Neuron (in vitro differentiated cells): ENCODE data around the gene SPAG16.

Experiments used
- H2AFZ ChIP-seq: one replicate; pipeline ENCODE4 v1.6.1; 2013; ENCODE audit warnings: low read depth, mild to moderate bottlenecking, inconsistent platforms, low read length, moderate library complexity
- H3K27me3 ChIP-seq: one replicate; pipeline ENCODE4 v1.6.1; 2013; ENCODE audit warnings: low read length; ENCODE audit not compliant: insufficient read depth
- H3K36me3 ChIP-seq: one replicate; pipeline ENCODE4 v1.6.1; 2013; ENCODE audit warnings: low read length; ENCODE audit not compliant: insufficient read depth
- H3K4me1 ChIP-seq: one replicate; pipeline ENCODE4 v1.6.1; 2013; ENCODE audit warnings: low read length; ENCODE audit not compliant: insufficient read depth
- H3K4me3 ChIP-seq: 2 replicates; pipeline ENCODE4 v1.5.1; 2013; ENCODE audit warnings: mild to moderate bottlenecking, low read length, moderate library complexity
- H3K9me3 ChIP-seq: one replicate; pipeline ENCODE4 v1.6.1; 2013; ENCODE audit warnings: low read length

Gene SPAG16

DNA sequence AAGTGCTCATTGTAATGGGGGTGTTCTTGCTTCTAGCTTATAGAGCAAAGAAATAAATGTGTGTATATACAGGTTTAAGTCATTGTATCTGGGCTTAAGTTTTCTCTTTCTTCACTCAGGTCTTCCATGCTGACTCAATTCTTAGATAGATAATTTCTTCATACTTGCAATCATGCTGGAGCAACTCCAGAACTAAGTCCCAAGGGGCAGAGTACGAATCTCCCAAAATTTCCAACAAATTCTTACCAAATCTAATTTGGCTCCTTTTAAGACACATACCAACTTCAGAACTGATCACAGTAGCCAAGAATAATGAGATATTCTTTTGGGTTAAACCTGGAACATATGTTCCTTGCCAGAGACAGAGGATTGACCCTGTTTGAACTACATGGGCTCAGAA is 4.3 kb upstream of the SPAG16 start:
- H3K4me1 ChIP-seq = peaks cover 6% of the 10 kb centered on the region
- no peaks in the 10 kb centered on the region for H3K36me3 ChIP-seq
- peaks cover 4% of the 10 kb centered on the region for H3K9me3 ChIP-seq
- H2AFZ ChIP-seq = no peak overlapping the region
- H3K27me3 ChIP-seq = no peaks in the 10 kb centered on the region
- H3K4me3 ChIP-seq = no peak overlapping the region

DNA sequence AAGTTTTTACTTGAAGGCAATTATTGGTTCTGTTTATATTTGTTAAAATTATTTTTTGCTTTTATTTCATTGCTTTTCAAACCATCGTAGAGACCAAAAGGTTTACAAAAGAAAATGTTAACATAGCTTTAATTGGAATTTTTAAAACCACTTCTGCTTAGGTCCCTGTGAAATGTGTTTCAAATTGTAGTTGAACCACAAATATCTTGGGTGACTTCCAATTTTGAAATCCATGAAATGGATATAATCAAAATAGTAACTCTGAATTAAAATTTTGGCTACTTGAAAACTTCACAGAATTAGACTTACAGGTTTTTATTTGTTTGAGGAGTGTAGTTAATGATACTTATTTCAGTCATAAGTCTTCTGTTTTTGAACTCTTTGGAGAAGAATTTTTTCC is 3.1 kb upstream of the SPAG16 start:
- no peak overlapping the region for H3K4me3 ChIP-seq
- H3K4me1 ChIP-seq = peaks cover 17% of the 10 kb centered on the region
- H2AFZ ChIP-seq = no peak overlapping the region

DNA sequence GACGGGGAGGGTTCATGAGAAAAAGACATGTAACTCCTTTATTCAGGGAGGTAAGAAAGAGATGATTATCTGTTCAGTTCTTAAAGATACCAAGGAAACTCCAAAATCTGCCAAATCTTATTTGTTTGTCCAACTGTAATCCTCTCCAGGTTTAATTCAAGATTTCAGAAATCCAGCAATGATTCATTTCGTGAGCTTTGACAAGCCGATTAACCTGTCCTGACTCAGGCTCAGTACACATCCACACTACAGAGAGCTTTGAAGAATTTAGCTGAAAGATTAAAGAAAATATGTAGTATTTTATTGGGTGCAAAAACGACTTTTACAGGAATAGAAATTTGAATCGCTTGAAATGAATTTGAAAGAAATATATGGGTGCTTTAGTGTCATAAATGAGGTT is 1.1 kb downstream of the SPAG16 start:
- Histone ChIP-seq H3K4me3 (peak overlapping the region; percentile 62), H3K9me3 (no peaks in the 10 kb centered on the region), H3K36me3 (peaks cover 3% of the 10 kb centered on the region), H3K27me3 (no peaks in the 10 kb centered on the region), H3K4me1 (peaks cover 24% of the 10 kb centered on the region), H2AFZ (no peak overlapping the region)

More for the DNA sequence above, 3.1 kb upstream of the SPAG16 start:
- peaks cover 4% of the 10 kb centered on the region for H3K9me3 ChIP-seq
- H3K36me3 ChIP-seq = no peaks in the 10 kb centered on the region
- H3K27me3 ChIP-seq = no peaks in the 10 kb centered on the region

DNA sequence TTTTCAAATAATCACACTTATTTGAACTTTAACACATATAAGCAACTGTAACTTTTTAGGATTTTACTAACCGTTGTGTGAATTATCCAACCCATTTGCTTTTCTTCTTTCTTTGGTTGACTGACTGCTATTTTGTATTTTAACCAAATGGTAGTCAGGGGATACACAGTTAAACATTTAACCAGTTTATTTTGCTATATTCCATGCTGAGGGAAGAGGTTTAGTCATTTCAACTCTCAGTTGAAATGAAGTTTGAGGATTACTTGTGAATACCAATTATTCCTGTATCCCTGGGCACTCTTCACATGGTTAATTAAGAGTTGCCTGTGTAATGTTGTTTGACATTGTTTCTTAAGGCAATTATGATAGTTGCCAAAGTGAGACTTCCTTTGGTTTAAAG is 1.9 kb downstream of the SPAG16 start:
- no peaks in the 10 kb centered on the region for H3K9me3 ChIP-seq
- peaks cover 25% of the 10 kb centered on the region for H3K4me1 ChIP-seq
- no peaks in the 10 kb centered on the region for H3K27me3 ChIP-seq
- peak overlapping the region; percentile 62 for H3K4me3 ChIP-seq
- no peak overlapping the region for H2AFZ ChIP-seq
- peaks cover 3% of the 10 kb centered on the region for H3K36me3 ChIP-seq

DNA sequence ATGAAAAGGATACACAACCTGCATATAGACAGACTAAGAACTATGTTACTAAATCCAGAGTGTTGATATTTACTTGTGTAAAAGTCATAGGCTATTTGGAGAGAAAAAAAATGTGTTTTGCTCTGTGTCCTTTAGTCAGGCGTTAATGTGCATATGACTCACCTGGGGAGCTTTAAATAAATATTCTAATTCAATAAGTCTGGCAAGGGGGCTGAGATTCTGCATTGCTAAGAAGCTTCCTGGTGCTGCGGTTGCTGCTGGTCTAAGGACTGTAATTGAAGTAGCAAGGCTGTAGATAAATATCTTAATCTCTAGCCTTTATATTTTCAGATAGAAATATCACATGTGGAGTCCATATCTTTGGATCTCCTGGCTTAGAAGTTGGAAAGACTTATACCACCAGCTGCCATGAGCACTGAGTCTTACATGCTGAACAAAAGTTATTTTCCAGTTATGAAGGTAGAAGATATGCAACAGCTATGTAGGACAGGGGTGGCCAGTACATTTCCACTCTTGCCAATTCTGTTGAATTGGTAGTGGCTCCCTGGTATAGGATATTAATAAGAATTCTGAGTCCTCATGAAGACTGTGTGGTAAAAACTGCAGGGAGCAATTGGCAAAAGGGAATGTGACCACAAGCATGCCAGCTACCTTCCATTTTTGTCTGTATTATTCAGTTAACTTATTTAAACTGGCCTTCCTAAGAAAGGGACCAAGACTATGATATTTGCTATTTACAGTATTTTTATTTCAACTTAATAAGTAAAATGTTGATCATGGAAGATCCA is 4.8 kb downstream of the SPAG16 start:
- Histone ChIP-seq H3K27me3 (no peaks in the 10 kb centered on the region), H3K9me3 (peaks cover 1% of the 10 kb centered on the region), H3K4me1 (peaks cover 19% of the 10 kb centered on the region), H3K4me3 (no peak overlapping the region), H2AFZ (no peak overlapping the region), H3K36me3 (peaks cover 6% of the 10 kb centered on the region)

DNA sequence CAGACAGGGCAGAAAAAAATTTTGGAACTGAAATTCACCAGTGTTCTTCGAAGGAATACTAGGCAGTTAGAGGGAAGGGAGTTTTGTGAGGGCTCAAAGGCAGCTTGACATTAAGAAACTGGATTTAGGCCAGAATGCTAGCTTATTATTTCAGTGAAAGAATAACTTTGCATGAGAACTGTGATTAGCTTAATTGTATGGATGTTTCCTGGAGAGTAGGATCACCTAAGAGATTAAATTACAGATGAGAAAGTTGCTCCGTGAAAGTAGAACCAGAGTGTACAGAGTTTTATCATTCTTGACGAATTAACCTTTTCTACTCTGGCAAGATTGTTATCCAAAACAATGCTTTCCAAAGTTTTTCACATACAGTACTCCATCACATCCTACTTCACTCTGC is 6.2 kb downstream of the SPAG16 start:
- Histone ChIP-seq H2AFZ (no peak overlapping the region), H3K9me3 (peaks cover 1% of the 10 kb centered on the region), H3K4me3 (no peak overlapping the region), H3K4me1 (peaks cover 14% of the 10 kb centered on the region), H3K36me3 (peaks cover 6% of the 10 kb centered on the region), H3K27me3 (no peaks in the 10 kb centered on the region)

DNA sequence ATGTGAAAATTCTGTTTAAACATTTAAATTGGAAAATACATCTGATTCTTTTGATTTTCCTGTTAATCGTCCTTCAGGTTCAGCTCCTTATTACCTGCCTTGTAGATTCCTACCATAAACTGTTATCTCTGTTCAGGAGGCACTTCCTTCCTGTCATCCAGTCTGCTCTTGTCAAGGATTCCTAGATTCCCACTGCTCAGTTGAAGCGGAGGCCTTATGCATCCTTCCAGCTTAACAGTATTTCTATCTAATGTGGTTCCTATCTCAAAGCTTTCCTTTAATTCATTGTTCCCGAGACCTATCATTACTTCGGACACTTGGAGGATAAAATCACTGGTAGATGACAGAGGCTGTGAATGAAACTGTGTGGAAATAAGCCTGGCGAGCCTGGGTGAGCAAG is 12.0 kb downstream of the SPAG16 start:
- Histone ChIP-seq H3K36me3 (peaks cover 32% of the 10 kb centered on the region), H3K4me1 (no peaks in the 10 kb centered on the region), H3K27me3 (no peaks in the 10 kb centered on the region), H2AFZ (no peak overlapping the region), H3K9me3 (peaks cover 1% of the 10 kb centered on the region), H3K4me3 (no peak overlapping the region)

DNA sequence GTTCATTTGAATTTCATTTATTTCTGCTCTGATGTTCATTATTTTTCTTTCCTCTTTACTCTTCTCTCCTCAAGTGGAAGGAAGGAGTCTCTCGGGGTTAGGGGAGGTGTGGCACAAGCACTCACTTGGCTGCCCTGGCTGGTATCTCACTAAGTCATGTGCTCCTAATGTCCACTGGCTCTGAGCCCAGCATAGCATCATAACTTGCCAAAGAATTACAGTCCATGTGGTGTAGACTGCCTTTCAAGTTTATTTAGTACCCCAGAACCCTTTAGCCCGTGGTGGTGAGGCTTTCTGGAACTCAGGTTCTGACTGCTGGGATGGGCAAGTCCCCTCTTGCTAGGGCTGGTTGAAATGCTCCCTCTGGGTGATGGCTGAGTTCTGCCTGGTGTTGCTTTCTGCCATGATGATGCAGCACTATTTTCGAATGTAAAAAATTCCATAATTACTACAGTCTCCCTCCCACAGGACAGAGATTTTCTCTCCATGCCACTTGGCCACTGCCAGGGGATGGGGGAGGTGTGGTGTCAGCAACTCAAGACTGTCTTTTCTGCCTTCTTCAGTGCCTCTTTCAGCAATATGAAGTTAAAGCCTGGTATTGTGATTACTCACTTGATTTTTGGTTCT is 22.2 kb downstream of the SPAG16 start:
- no peak overlapping the region for H2AFZ ChIP-seq
- no peaks in the 10 kb centered on the region for H3K4me1 ChIP-seq
- H3K27me3 ChIP-seq = no peaks in the 10 kb centered on the region
- no peak overlapping the region for H3K4me3 ChIP-seq
- peaks cover 52% of the 10 kb centered on the region for H3K36me3 ChIP-seq
- peaks cover 27% of the 10 kb centered on the region for H3K9me3 ChIP-seq

DNA sequence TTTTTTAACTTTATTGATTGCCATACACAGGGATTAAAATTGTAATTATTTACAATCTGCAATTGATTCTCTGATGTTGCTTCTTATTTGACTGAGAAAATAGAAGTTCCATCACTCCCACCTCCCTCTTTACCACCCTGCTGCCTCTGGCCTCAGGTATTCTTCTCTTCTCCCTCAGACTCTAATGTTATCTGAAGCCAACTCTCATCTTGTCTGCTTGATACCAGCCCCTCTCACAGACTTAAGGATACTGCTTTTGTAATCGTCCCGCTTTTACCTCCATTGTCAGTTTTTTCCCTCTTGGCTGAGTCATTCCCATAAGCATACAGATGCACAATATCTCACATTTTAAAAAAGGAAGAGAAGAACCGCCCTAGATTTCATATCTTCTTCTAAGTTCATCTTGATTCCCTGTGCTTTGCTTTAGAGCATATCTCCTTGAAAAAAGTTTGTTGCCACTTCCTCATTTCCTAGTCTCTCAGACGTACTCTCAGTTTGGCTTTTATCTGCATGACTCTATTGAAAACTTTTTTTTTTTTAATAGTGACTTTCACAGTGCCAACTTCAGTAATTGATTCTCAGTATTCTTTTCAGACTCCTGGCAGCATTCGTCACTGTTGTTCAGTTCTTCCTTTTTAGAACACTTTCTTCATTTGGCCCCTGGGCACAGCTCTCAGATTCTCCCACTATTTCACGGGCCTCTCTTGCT is 31.1 kb downstream of the SPAG16 start:
- H3K4me1 ChIP-seq = no peaks in the 10 kb centered on the region
- no peaks in the 10 kb centered on the region for H3K27me3 ChIP-seq
- H3K9me3 ChIP-seq = no peaks in the 10 kb centered on the region
- no peak overlapping the region for H2AFZ ChIP-seq
- no peak overlapping the region for H3K4me3 ChIP-seq
- peaks cover 31% of the 10 kb centered on the region for H3K36me3 ChIP-seq

DNA sequence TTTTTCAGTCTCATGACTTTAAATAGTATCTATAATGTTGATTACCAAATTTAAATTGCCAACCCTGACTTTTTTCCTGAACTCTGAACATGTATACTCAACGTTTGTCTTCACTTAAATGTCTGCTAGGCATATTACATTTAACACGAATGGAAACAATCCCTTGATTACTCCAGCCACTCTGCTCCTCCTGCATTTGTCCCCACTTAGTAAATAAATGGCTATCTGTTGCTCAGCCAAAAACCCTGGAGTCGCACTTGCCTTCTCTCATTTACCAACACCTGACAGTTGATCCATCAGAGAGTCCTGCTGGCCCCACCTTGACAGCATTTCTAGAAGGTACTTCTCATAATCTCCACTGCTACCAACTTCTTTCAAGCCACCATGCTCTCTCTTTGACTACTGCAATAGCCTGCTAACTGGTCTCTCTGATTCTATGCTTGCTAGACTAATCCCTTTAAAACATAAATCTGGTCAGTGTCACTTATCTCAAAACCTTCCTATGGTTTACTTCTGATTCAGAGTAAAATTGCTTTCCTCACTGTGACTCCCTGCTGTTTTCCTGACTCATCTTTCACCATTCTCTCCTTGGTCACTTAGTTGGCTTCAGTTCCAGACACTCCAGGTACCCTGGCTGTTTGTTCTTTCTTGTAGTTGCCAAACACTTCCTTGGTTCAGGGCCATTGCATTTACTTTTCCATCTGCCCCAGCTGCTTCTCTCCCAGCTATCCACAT is 31.9 kb downstream of the SPAG16 start:
- Histone ChIP-seq H2AFZ (no peak overlapping the region), H3K4me3 (no peak overlapping the region), H3K27me3 (no peaks in the 10 kb centered on the region), H3K9me3 (no peaks in the 10 kb centered on the region), H3K4me1 (no peaks in the 10 kb centered on the region), H3K36me3 (peaks cover 31% of the 10 kb centered on the region)

DNA sequence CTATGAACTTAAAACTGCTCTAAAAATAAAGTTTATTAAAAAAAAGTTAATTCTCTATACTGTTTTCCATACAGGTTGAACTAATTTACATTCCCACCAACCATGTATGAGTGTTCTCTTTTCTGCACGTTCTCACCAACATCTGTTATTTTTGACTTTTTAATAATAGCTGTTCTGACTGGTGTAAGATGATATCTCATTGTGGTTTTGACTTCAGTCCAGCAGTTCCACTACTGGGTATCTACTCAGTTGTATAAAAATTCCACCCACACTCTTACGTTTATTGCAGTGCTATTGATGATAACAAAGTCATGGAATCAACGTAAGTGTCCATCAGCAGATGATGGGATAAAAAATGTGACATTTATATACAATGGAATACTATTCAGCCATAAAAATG is 33.7 kb downstream of the SPAG16 start:
- no peak overlapping the region for H2AFZ ChIP-seq
- H3K4me1 ChIP-seq = no peaks in the 10 kb centered on the region
- H3K27me3 ChIP-seq = no peaks in the 10 kb centered on the region
- H3K9me3 ChIP-seq = no peaks in the 10 kb centered on the region
- H3K4me3 ChIP-seq = no peak overlapping the region
- H3K36me3 ChIP-seq = peaks cover 29% of the 10 kb centered on the region

DNA sequence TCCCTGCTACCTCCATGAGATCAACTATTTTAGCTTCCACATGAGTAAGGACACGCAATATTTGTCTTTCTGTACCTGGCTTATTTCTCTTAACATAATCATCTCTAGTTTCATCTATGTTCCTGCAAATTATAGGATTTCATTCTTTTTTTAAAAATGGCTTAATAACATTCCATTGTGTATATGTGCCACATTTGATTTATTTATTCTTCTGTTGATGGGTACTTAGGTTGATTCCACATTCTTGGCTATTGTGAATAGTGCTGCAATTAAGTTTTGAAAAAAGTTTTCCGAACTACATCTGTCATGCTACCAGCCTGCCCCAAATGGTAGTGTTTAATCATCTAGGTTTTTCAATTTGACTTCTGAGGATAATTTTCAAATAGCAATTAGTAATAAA is 36.3 kb downstream of the SPAG16 start:
- Histone ChIP-seq H3K9me3 (peaks cover 1% of the 10 kb centered on the region), H2AFZ (no peak overlapping the region), H3K4me3 (no peak overlapping the region), H3K4me1 (no peaks in the 10 kb centered on the region), H3K36me3 (peaks cover 25% of the 10 kb centered on the region), H3K27me3 (no peaks in the 10 kb centered on the region)
